IMR-90 (cell line): ENCODE measurements around the gene SLC19A1.

Experiments used
- BHLHE40 ChIP-seq: fragments of 150-350 bp; IDR thresholded peaks from 2 replicates; pipeline ENCODE4 v1.6.1; 2016; ENCODE audit warnings: mild to moderate bottlenecking, low read depth, low read length
- FOS ChIP-seq: fragments of 150-350 bp; IDR thresholded peaks from 2 replicates; pipeline ENCODE4 v1.6.1; 2016; ENCODE audit warnings: low read depth, low read length
- MAZ ChIP-seq: IDR thresholded peaks from 2 replicates; pipeline ENCODE4 v1.6.1; 2012; ENCODE audit warnings: low read depth, mild to moderate bottlenecking, low read length, improper control_type of control experiment, moderate library complexity, borderline replicate concordance
- MXI1 ChIP-seq: IDR thresholded peaks from 2 replicates; pipeline ENCODE4 v1.6.1; 2012; ENCODE audit warnings: low read depth, mild to moderate bottlenecking, low read length, moderate library complexity, borderline replicate concordance
- NFE2L2 ChIP-seq: fragments of 150-350 bp; IDR thresholded peaks from 2 replicates; pipeline ENCODE4 v1.6.1; 2016; ENCODE audit warnings: low read depth, mild to moderate bottlenecking, low read length
- POLR2A ChIP-seq: IDR thresholded peaks from 2 replicates; pipeline ENCODE4 v1.6.1; 2012; ENCODE audit warnings: mild to moderate bottlenecking, low read depth, low read length
- RAD21 ChIP-seq: IDR thresholded peaks from 2 replicates; pipeline ENCODE4 v1.6.1; 2012; ENCODE audit warnings: low read length, improper control_type of control experiment
- RCOR1 ChIP-seq: IDR thresholded peaks from 2 replicates; pipeline ENCODE4 v1.6.1; 2012; ENCODE audit warnings: mild to moderate bottlenecking, low read length, improper control_type of control experiment; ENCODE audit not compliant: insufficient replicate concordance
- RFX5 ChIP-seq: IDR thresholded peaks from 2 replicates; pipeline ENCODE4 v1.8.0; 2012; ENCODE audit warnings: low read depth, mild to moderate bottlenecking, low read length, moderate library complexity
- SMC3 ChIP-seq: fragments of 150-350 bp; IDR thresholded peaks from 2 replicates; pipeline ENCODE4 v1.6.1; 2016; ENCODE audit warnings: low read depth, mild to moderate bottlenecking, antibody characterized with exemption, low read length, moderate library complexity
- TF ChIP-seq, protein P1 (sequence below): fragments of 150-350 bp; IDR thresholded peaks from 2 replicates; pipeline ENCODE4 v1.6.1; 2016; ENCODE audit warnings: low read depth, mild to moderate bottlenecking, low read length, moderate library complexity, borderline replicate concordance
- TF ChIP-seq, protein P2 (sequence below): conservative IDR thresholded peaks from 2 replicates; pipeline ENCODE4 v1.5.1; 2012; ENCODE audit warnings: mild to moderate bottlenecking, low read depth, low read length, improper control_type of control experiment
- TF ChIP-seq, protein P3 (sequence below): fragments of 150-350 bp; IDR thresholded peaks from 2 replicates; pipeline ENCODE4 v1.6.1; 2017; ENCODE audit warnings: mild to moderate bottlenecking, antibody characterized with exemption, low read length, low read depth

DNA sequence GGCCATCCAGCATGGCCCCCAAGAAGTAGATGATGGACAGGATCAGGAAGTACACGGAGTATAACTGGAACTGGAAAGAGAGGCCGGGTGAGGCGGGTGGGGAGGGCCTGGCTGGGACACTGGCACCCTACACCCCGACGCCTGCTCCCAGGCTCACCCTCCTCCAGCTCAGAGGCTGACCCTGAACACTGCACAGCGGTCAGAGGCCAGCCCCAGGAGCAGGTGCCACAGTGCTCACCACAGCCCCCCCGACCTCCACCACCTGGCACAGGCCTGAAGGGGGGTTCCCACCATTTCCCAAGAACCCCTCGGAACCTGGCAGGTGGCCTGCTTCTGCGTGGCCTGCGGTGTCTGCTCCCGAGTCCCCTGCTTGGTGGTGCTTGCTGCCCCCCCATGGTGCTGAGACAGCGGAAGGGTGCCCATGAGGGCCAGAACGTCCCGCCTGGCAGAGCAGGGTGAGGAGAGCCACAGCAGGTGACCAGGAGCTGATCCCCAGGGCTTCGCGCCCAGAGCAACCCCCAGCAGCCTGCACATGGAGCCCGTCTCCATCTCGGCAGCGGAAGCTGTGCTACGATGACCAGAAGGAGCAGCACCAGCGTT, 26.1 kb downstream of the SLC19A1 start:
- TF ChIP-seq BHLHE40, result no peak
- no peak for TF ChIP-seq MXI1
- TF ChIP-seq, protein P1, sequence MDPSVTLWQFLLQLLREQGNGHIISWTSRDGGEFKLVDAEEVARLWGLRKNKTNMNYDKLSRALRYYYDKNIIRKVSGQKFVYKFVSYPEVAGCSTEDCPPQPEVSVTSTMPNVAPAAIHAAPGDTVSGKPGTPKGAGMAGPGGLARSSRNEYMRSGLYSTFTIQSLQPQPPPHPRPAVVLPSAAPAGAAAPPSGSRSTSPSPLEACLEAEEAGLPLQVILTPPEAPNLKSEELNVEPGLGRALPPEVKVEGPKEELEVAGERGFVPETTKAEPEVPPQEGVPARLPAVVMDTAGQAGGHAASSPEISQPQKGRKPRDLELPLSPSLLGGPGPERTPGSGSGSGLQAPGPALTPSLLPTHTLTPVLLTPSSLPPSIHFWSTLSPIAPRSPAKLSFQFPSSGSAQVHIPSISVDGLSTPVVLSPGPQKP, result no peak
- no peak for TF ChIP-seq POLR2A
- TF ChIP-seq, protein P2, sequence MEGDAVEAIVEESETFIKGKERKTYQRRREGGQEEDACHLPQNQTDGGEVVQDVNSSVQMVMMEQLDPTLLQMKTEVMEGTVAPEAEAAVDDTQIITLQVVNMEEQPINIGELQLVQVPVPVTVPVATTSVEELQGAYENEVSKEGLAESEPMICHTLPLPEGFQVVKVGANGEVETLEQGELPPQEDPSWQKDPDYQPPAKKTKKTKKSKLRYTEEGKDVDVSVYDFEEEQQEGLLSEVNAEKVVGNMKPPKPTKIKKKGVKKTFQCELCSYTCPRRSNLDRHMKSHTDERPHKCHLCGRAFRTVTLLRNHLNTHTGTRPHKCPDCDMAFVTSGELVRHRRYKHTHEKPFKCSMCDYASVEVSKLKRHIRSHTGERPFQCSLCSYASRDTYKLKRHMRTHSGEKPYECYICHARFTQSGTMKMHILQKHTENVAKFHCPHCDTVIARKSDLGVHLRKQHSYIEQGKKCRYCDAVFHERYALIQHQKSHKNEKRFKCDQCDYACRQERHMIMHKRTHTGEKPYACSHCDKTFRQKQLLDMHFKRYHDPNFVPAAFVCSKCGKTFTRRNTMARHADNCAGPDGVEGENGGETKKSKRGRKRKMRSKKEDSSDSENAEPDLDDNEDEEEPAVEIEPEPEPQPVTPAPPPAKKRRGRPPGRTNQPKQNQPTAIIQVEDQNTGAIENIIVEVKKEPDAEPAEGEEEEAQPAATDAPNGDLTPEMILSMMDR, result no peak
- TF ChIP-seq RFX5, result no peak
- no peak for TF ChIP-seq RCOR1
- TF ChIP-seq, protein P3, sequence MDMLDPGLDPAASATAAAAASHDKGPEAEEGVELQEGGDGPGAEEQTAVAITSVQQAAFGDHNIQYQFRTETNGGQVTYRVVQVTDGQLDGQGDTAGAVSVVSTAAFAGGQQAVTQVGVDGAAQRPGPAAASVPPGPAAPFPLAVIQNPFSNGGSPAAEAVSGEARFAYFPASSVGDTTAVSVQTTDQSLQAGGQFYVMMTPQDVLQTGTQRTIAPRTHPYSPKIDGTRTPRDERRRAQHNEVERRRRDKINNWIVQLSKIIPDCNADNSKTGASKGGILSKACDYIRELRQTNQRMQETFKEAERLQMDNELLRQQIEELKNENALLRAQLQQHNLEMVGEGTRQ, result no peak
- no peak for TF ChIP-seq RAD21
- TF ChIP-seq MAZ, result no peak
- no peak for TF ChIP-seq NFE2L2
- TF ChIP-seq SMC3, result no peak
- TF ChIP-seq FOS, result no peak
